OCI-LY1 (cell line): ENCODE measurements around the gene SSH2.
A peak's percentile ranks its signal among the peaks of the same experiment; 100 is the strongest.

Source experiments
- H2AFZ ChIP-seq: fragments of 200-600 bp; sonication (generic), shearing (Covaris generic); 2 replicates; pipeline ENCODE4 v1.6.0; 2014; ENCODE audit warnings: antibody characterized with exemption, mild to moderate bottlenecking, low read length
- H3F3A ChIP-seq: fragments of 200-600 bp; sonication (generic), shearing (Covaris generic); 2 replicates; pipeline ENCODE4 v1.6.0; 2014; ENCODE audit warnings: mild to moderate bottlenecking, antibody characterized with exemption, low read length, moderate library complexity; ENCODE audit not compliant: insufficient read depth
- H3K27ac ChIP-seq: fragments of 200-600 bp; sonication (generic); 2 replicates; pipeline ENCODE4 v1.5.1; 2014; ENCODE audit warnings: low read length, mixed run types, mild to moderate bottlenecking, low read depth; ENCODE audit not compliant: poor library complexity, severe bottlenecking
- H3K27me3 ChIP-seq: fragments of 200-600 bp; sonication (generic); 2 replicates; pipeline ENCODE4 v1.6.0; 2014; ENCODE audit warnings: antibody characterized with exemption, mild to moderate bottlenecking, low read length, moderate library complexity; ENCODE audit not compliant: insufficient read depth
- H3K36me3 ChIP-seq: fragments of 200-600 bp; sonication (generic); 2 replicates; pipeline ENCODE4 v1.6.1; 2014; ENCODE audit warnings: mild to moderate bottlenecking, antibody characterized with exemption, low read length, moderate library complexity, mixed read lengths; ENCODE audit not compliant: insufficient read depth
- H3K4me1 ChIP-seq: fragments of 200-600 bp; sonication (generic); 2 replicates; pipeline ENCODE4 v1.5.1; 2014; ENCODE audit warnings: mild to moderate bottlenecking, low read length, moderate library complexity; ENCODE audit not compliant: insufficient read depth, severe bottlenecking
- H3K4me2 ChIP-seq: fragments of 200-600 bp; sonication (generic), shearing (Covaris generic); 2 replicates; pipeline ENCODE4 v1.6.1; 2014; ENCODE audit warnings: low read length
- H3K4me3 ChIP-seq: fragments of 200-600 bp; sonication (generic); 2 replicates; pipeline ENCODE4 v1.5.1; 2014; ENCODE audit warnings: low read length, low read depth, mild to moderate bottlenecking, mixed read lengths; ENCODE audit not compliant: poor library complexity, severe bottlenecking
- H3K79me2 ChIP-seq: fragments of 200-600 bp; shearing (Covaris generic); 2 replicates; pipeline ENCODE4 v1.6.1; 2016; ENCODE audit warnings: mixed run types, low read length, mixed read lengths; ENCODE audit not compliant: insufficient read depth
- H3K9ac ChIP-seq: fragments of 200-600 bp; sonication (generic), shearing (Covaris generic); 2 replicates; pipeline ENCODE4 v1.6.1; 2014; ENCODE audit warnings: mild to moderate bottlenecking, low read length, mixed read lengths
- H3K9me2 ChIP-seq: fragments of 200-600 bp; sonication (generic), shearing (Covaris generic); 2 replicates; pipeline ENCODE4 v1.6.1; 2014; ENCODE audit warnings: low read depth, mild to moderate bottlenecking, low read length, mixed read lengths
- H3K9me3 ChIP-seq: fragments of 200-600 bp; shearing (Covaris generic); 2 replicates; pipeline ENCODE4 v1.6.1; 2014; ENCODE audit warnings: low read length, mixed read lengths
- H4K20me1 ChIP-seq: fragments of 200-600 bp; sonication (generic), shearing (Covaris generic); 2 replicates; pipeline ENCODE4 v1.6.0; 2016; ENCODE audit warnings: mild to moderate bottlenecking, low read length; ENCODE audit not compliant: insufficient read depth
- EZH2 ChIP-seq: fragments of 200-600 bp; sonication (generic), shearing (Covaris generic); IDR thresholded peaks from 2 replicates; pipeline ENCODE4 v1.8.0; 2017; ENCODE audit warnings: borderline replicate concordance, mixed run types, mild to moderate bottlenecking, antibody characterized with exemption, low read length, moderate library complexity, mixed read lengths
- TF ChIP-seq, protein P1 (sequence below): fragments of 200-600 bp; sonication (generic), shearing (Covaris generic); IDR thresholded peaks from 2 replicates; pipeline ENCODE4 v1.5.1; 2017; ENCODE audit warnings: mild to moderate bottlenecking, antibody characterized with exemption, low read length, moderate library complexity, mixed read lengths

The SSH2 gene

DNA sequence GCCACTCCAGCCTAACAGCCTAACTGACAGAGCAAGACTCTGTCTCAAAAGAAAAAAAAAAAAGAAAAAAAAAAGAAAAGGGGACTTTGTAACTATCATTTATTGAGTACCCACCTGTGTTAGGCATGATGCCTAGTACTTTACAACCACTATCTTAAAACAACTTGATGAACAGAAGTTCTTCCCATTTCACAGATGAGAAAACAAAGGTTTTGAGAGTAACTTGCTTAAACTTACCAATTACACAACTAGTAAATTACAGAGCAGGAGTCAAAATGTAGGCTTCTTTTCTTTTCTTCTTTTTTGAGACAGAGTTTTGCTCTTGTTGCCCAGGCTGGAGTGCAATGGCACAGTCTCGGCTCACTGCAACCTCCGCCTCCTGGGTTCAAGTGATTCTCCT, 210.6 kb downstream of the SSH2 start:
- H3K27me3 ChIP-seq = no peaks in the 10 kb centered on the region
- no peaks in the 10 kb centered on the region for H4K20me1 ChIP-seq
- H3K9ac ChIP-seq = no peak overlapping the region
- H3K79me2 ChIP-seq = peaks cover 19% of the 10 kb centered on the region
- H3K9me3 ChIP-seq = no peaks in the 10 kb centered on the region
- no peaks in the 10 kb centered on the region for H3K9me2 ChIP-seq
- peaks cover 100% of the 10 kb centered on the region for H3K4me1 ChIP-seq
- peaks cover 33% of the 10 kb centered on the region for H3K36me3 ChIP-seq
- H3F3A ChIP-seq = peaks cover 17% of the 10 kb centered on the region
- TF ChIP-seq, protein P1, sequence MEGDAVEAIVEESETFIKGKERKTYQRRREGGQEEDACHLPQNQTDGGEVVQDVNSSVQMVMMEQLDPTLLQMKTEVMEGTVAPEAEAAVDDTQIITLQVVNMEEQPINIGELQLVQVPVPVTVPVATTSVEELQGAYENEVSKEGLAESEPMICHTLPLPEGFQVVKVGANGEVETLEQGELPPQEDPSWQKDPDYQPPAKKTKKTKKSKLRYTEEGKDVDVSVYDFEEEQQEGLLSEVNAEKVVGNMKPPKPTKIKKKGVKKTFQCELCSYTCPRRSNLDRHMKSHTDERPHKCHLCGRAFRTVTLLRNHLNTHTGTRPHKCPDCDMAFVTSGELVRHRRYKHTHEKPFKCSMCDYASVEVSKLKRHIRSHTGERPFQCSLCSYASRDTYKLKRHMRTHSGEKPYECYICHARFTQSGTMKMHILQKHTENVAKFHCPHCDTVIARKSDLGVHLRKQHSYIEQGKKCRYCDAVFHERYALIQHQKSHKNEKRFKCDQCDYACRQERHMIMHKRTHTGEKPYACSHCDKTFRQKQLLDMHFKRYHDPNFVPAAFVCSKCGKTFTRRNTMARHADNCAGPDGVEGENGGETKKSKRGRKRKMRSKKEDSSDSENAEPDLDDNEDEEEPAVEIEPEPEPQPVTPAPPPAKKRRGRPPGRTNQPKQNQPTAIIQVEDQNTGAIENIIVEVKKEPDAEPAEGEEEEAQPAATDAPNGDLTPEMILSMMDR = no peak
- TF ChIP-seq EZH2 = no peak
- H3K4me2 ChIP-seq = no peak overlapping the region
- peak overlapping the region; percentile 99 for H3K27ac ChIP-seq
- no peak overlapping the region for H3K4me3 ChIP-seq
- no peak overlapping the region for H2AFZ ChIP-seq

DNA sequence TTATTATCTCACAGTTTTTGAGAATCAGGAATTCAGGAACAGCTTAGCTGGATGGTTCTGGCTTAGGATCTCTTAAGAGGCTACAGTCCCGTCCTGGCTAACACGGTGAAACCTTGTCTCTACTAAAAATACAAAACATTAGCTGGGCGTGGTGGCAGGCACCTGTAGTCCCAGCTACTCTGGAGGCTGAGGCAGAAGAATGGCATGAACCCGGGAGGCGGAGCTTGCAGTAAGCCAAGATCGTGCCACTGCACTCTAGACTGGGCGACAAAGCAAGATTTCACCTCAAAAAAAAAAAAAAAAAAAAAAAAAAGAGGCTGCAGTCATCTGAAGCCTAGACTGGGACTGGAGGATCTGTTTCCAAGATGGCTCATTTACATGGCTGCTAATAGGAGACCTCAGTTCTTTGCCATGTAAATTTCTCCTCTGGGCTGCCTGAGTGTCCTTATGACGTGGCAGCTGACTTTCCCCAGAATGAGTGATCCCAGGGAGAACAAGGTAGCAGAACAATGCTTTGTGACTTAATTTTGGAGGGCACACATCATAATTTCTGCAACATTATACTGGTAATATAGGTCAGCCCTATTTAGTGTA, 211.5 kb downstream of the SSH2 start:
- no peaks in the 10 kb centered on the region for H3K9me3 ChIP-seq
- H3K4me3 ChIP-seq = no peak overlapping the region
- peaks cover 19% of the 10 kb centered on the region for H3K79me2 ChIP-seq
- no peak overlapping the region for H3K4me2 ChIP-seq
- peaks cover 100% of the 10 kb centered on the region for H3K4me1 ChIP-seq
- H3K9me2 ChIP-seq = no peaks in the 10 kb centered on the region
- peaks cover 11% of the 10 kb centered on the region for H3F3A ChIP-seq
- no peak for TF ChIP-seq EZH2
- TF ChIP-seq, protein P1 = no peak
- H4K20me1 ChIP-seq = no peaks in the 10 kb centered on the region
- no peaks in the 10 kb centered on the region for H3K27me3 ChIP-seq
- no peak overlapping the region for H3K9ac ChIP-seq
- peak overlapping the region; percentile 99 for H3K27ac ChIP-seq
- H2AFZ ChIP-seq = no peak overlapping the region
- H3K36me3 ChIP-seq = peaks cover 33% of the 10 kb centered on the region

DNA sequence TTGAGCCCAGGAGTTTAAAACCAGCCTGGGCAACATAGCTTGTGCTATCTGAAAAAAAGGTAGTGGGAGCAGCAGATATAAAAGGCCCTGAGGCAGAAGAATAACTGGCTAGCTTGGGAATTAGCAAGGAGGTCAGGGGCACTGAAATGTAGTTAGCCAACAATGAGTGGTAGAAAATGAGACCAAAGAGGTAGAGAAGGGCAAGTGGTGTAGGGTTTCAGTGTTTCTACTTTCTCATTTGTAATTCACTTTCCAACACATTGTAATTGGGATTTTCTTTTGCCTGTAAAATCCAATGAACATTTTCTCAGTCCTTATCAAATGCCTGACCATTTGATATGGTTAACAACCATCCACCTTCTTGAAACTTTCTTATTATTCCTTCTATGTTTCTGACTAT, 212.2 kb downstream of the SSH2 start:
- H3K27ac ChIP-seq = peak overlapping the region; percentile 72
- H4K20me1 ChIP-seq = no peaks in the 10 kb centered on the region
- H3K4me3 ChIP-seq = no peak overlapping the region
- H3K79me2 ChIP-seq = peaks cover 19% of the 10 kb centered on the region
- peaks cover 33% of the 10 kb centered on the region for H3K36me3 ChIP-seq
- H2AFZ ChIP-seq = no peak overlapping the region
- peaks cover 4% of the 10 kb centered on the region for H3F3A ChIP-seq
- no peaks in the 10 kb centered on the region for H3K9me3 ChIP-seq
- H3K4me2 ChIP-seq = no peak overlapping the region; the same call in 1 of the 2 replicates
- H3K27me3 ChIP-seq = no peaks in the 10 kb centered on the region
- no peak overlapping the region for H3K9ac ChIP-seq
- TF ChIP-seq, protein P1 = no peak
- peaks cover 97% of the 10 kb centered on the region for H3K4me1 ChIP-seq
- no peaks in the 10 kb centered on the region for H3K9me2 ChIP-seq
